ENCODE results near the gene C20orf144.

The C20orf144 gene

GRCh38 chr20:33686100-33686983 is 24.2 kb downstream of the C20orf144 start, which contains the start of gene E2F1:
Gene E2F1 (minus strand): TSS chr20:33686385. CDS start chr20:33686264, 121 bp downstream.
- FAIRE-seq (no peak), DNase-seq (ENCODE audit: insufficient read length, low spot score) (peak; percentile 89)
- TF ChIP-seq, protein P1, sequence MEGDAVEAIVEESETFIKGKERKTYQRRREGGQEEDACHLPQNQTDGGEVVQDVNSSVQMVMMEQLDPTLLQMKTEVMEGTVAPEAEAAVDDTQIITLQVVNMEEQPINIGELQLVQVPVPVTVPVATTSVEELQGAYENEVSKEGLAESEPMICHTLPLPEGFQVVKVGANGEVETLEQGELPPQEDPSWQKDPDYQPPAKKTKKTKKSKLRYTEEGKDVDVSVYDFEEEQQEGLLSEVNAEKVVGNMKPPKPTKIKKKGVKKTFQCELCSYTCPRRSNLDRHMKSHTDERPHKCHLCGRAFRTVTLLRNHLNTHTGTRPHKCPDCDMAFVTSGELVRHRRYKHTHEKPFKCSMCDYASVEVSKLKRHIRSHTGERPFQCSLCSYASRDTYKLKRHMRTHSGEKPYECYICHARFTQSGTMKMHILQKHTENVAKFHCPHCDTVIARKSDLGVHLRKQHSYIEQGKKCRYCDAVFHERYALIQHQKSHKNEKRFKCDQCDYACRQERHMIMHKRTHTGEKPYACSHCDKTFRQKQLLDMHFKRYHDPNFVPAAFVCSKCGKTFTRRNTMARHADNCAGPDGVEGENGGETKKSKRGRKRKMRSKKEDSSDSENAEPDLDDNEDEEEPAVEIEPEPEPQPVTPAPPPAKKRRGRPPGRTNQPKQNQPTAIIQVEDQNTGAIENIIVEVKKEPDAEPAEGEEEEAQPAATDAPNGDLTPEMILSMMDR (IDR thresholded peaks at IDR 0.05; ENCODE audit: insufficient read depth, missing control alignments), result peak; percentile 9

- DNase-seq (ENCODE audit: insufficient read length, low spot score), result no peak
- no peak for FAIRE-seq
- TF ChIP-seq, protein P1 (IDR thresholded peaks at IDR 0.05; ENCODE audit: insufficient read depth, missing control alignments), result no peak
These were observed 24.8 kb downstream of the C20orf144 start for GRCh38 chr20:33686984-33687366.

DNA sequence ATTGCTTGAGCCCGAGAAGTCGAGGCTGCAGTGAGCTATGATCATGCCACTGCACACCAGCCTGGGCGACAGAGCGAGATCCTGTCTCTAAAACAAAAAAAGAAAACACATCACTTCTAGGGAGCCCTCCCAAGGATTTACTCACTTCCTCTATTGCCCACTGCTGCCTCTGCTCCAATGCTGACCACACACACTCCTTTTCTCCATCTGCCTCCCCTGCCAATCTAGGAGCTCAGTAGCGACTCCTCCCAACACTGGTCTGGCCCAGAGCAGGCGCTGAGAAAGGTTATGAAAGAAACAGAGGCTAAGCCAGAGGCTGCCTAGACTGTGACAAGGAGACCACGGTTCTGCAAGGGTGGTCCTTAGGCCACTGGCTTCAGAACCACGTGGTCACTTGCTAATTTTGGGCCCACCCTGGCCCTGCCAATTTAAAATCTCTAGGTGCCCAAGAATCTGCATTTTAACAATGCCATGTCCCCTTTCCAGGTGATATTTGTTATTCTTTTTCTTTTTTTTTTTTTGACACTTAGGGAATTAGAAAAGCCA is 25.3 kb downstream of the C20orf144 start:
- DNase-seq (ENCODE audit: insufficient read length, low spot score) (no peak), FAIRE-seq (no peak)
- TF ChIP-seq, protein P1 (IDR thresholded peaks at IDR 0.05; ENCODE audit: insufficient read depth, missing control alignments), result no peak

GRCh38 chr20:33687993-33688937 is 26.1 kb downstream of the C20orf144 start:
- TF ChIP-seq, protein P1 (IDR thresholded peaks at IDR 0.05; ENCODE audit: insufficient read depth, missing control alignments), result no peak
- DNase-seq (ENCODE audit: insufficient read length, low spot score), result no peak
- no peak for FAIRE-seq

GRCh38 chr20:33688938-33689424 is 26.9 kb downstream of the C20orf144 start:
- DNase-seq (ENCODE audit: insufficient read length, low spot score) (no peak), FAIRE-seq (no peak)
- TF ChIP-seq, protein P1 (IDR thresholded peaks at IDR 0.05; ENCODE audit: insufficient read depth, missing control alignments), result no peak

GRCh38 chr20:33689493-33689892 is 27.4 kb downstream of the C20orf144 start:
- FAIRE-seq, result no peak
- no peak for DNase-seq (ENCODE audit: insufficient read length, low spot score)

More at GRCh38 chr20:33689493-33689892, 27.4 kb downstream of the C20orf144 start:
- TF ChIP-seq, protein P1 (IDR thresholded peaks at IDR 0.05; ENCODE audit: insufficient read depth, missing control alignments), result no peak
